ENCODE results near the gene PAPOLG.

The PAPOLG gene

GRCh38 chr2:60739156-60739555 lies 16.9 kb upstream of the PAPOLG start:
- no peaks in the 10 kb centered on the region for H3K36me3 ChIP-seq (ENCODE audit: insufficient read depth, low read length)
- no peaks in the 10 kb centered on the region for H3K9me3 ChIP-seq (replicated peaks; ENCODE audit: low read length)
- no peak overlapping the region for H3K4me3 ChIP-seq (ENCODE audit: low read length)
- no peaks in the 10 kb centered on the region for H3K4me1 ChIP-seq (ENCODE audit: control insufficient read depth, insufficient read depth, low read length)
- H3K9ac ChIP-seq (ENCODE audit: low read depth, low read length) = no peak overlapping the region
- H3K27me3 ChIP-seq (ENCODE audit: control insufficient read depth, insufficient read depth, low read length) = peaks cover 15% of the 10 kb centered on the region
- no peak overlapping the region for H3K4me2 ChIP-seq (ENCODE audit: low read length)

GRCh38 chr2:60741576-60741975 lies 14.5 kb upstream of the PAPOLG start:
- Histone ChIP-seq H3K4me2 (ENCODE audit: low read length) (no peak overlapping the region), H3K4me1 (ENCODE audit: control insufficient read depth, insufficient read depth, low read length) (peaks cover 13% of the 10 kb centered on the region), H3K27me3 (ENCODE audit: control insufficient read depth, insufficient read depth, low read length) (peaks cover 3% of the 10 kb centered on the region), H3K36me3 (ENCODE audit: insufficient read depth, low read length) (no peaks in the 10 kb centered on the region), H3K9me3 (replicated peaks; ENCODE audit: low read length) (no peaks in the 10 kb centered on the region), H3K9ac (ENCODE audit: low read depth, low read length) (no peak overlapping the region), H3K4me3 (ENCODE audit: low read length) (no peak overlapping the region)

- H3K4me2 ChIP-seq (ENCODE audit: low read length) = no peak overlapping the region
- H3K27me3 ChIP-seq (ENCODE audit: control insufficient read depth, insufficient read depth, low read length) = peaks cover 3% of the 10 kb centered on the region
- no peak overlapping the region for H3K9ac ChIP-seq (ENCODE audit: low read depth, low read length)
- H3K9me3 ChIP-seq (replicated peaks; ENCODE audit: low read length) = no peaks in the 10 kb centered on the region
- no peak overlapping the region for H3K4me3 ChIP-seq (ENCODE audit: low read length)
- H3K36me3 ChIP-seq (ENCODE audit: insufficient read depth, low read length) = no peaks in the 10 kb centered on the region
- H3K4me1 ChIP-seq (ENCODE audit: control insufficient read depth, insufficient read depth, low read length) = peaks cover 14% of the 10 kb centered on the region
These were observed 13.6 kb upstream of the PAPOLG start for GRCh38 chr2:60742419-60742818.

GRCh38 chr2:60745330-60745729 lies 10.7 kb upstream of the PAPOLG start:
- Histone ChIP-seq H3K9me3 (replicated peaks; ENCODE audit: low read length) (no peaks in the 10 kb centered on the region), H3K4me3 (ENCODE audit: low read length) (peak overlapping the region; percentile 1), H3K4me2 (ENCODE audit: low read length) (peak overlapping the region; percentile 10), H3K36me3 (ENCODE audit: insufficient read depth, low read length) (no peaks in the 10 kb centered on the region), H3K9ac (ENCODE audit: low read depth, low read length) (no peak overlapping the region), H3K27me3 (ENCODE audit: control insufficient read depth, insufficient read depth, low read length) (no peaks in the 10 kb centered on the region), H3K4me1 (ENCODE audit: control insufficient read depth, insufficient read depth, low read length) (peaks cover 14% of the 10 kb centered on the region)

- Histone ChIP-seq H3K9me3 (replicated peaks; ENCODE audit: low read length) (no peaks in the 10 kb centered on the region), H3K4me3 (ENCODE audit: low read length) (peak overlapping the region; percentile 1), H3K27me3 (ENCODE audit: control insufficient read depth, insufficient read depth, low read length) (no peaks in the 10 kb centered on the region), H3K9ac (ENCODE audit: low read depth, low read length) (no peak overlapping the region), H3K4me1 (ENCODE audit: control insufficient read depth, insufficient read depth, low read length) (peaks cover 14% of the 10 kb centered on the region), H3K4me2 (ENCODE audit: low read length) (peak overlapping the region; percentile 10), H3K36me3 (ENCODE audit: insufficient read depth, low read length) (no peaks in the 10 kb centered on the region)
These were observed 10.3 kb upstream of the PAPOLG start for GRCh38 chr2:60745761-60746160.

GRCh38 chr2:60746318-60746717 lies 9.8 kb upstream of the PAPOLG start:
- Histone ChIP-seq H3K9me3 (replicated peaks; ENCODE audit: low read length) (no peaks in the 10 kb centered on the region), H3K9ac (ENCODE audit: low read depth, low read length) (no peak overlapping the region), H3K4me1 (ENCODE audit: control insufficient read depth, insufficient read depth, low read length) (peaks cover 14% of the 10 kb centered on the region), H3K36me3 (ENCODE audit: insufficient read depth, low read length) (no peaks in the 10 kb centered on the region), H3K27me3 (ENCODE audit: control insufficient read depth, insufficient read depth, low read length) (no peaks in the 10 kb centered on the region), H3K4me2 (ENCODE audit: low read length) (peak overlapping the region; percentile 10), H3K4me3 (ENCODE audit: low read length) (no peak overlapping the region)

- Histone ChIP-seq H3K4me2 (ENCODE audit: low read length) (no peak overlapping the region), H3K36me3 (ENCODE audit: insufficient read depth, low read length) (peaks cover 26% of the 10 kb centered on the region), H3K4me3 (ENCODE audit: low read length) (no peak overlapping the region)
These were observed 3.6 kb downstream of the PAPOLG start for GRCh38 chr2:60759654-60760053.

GRCh38 chr2:60764736-60765534 lies 8.9 kb downstream of the PAPOLG start:
- Histone ChIP-seq H3K4me3 (ENCODE audit: low read length) (no peak overlapping the region), H3K9me3 (replicated peaks; ENCODE audit: low read length) (no peaks in the 10 kb centered on the region), H3K9ac (ENCODE audit: low read depth, low read length) (no peak overlapping the region), H3K4me2 (ENCODE audit: low read length) (no peak overlapping the region), H3K36me3 (ENCODE audit: insufficient read depth, low read length) (peaks cover 44% of the 10 kb centered on the region), H3K4me1 (ENCODE audit: control insufficient read depth, insufficient read depth, low read length) (peaks cover 4% of the 10 kb centered on the region), H3K27me3 (ENCODE audit: control insufficient read depth, insufficient read depth, low read length) (no peaks in the 10 kb centered on the region)

More at GRCh38 chr2:60759654-60760053, 3.6 kb downstream of the PAPOLG start:
- no peak overlapping the region for H3K9ac ChIP-seq (ENCODE audit: low read depth, low read length)
- H3K4me1 ChIP-seq (ENCODE audit: control insufficient read depth, insufficient read depth, low read length) = peaks cover 5% of the 10 kb centered on the region
- no peaks in the 10 kb centered on the region for H3K27me3 ChIP-seq (ENCODE audit: control insufficient read depth, insufficient read depth, low read length)
- no peaks in the 10 kb centered on the region for H3K9me3 ChIP-seq (replicated peaks; ENCODE audit: low read length)

- Histone ChIP-seq H3K4me3 (ENCODE audit: low read length) (no peak overlapping the region), H3K36me3 (ENCODE audit: insufficient read depth, low read length) (peaks cover 44% of the 10 kb centered on the region), H3K9ac (ENCODE audit: low read depth, low read length) (no peak overlapping the region), H3K4me1 (ENCODE audit: control insufficient read depth, insufficient read depth, low read length) (peaks cover 4% of the 10 kb centered on the region), H3K4me2 (ENCODE audit: low read length) (no peak overlapping the region), H3K9me3 (replicated peaks; ENCODE audit: low read length) (no peaks in the 10 kb centered on the region), H3K27me3 (ENCODE audit: control insufficient read depth, insufficient read depth, low read length) (no peaks in the 10 kb centered on the region)
These were observed 10.2 kb downstream of the PAPOLG start for GRCh38 chr2:60766283-60766682.

- H3K4me2 ChIP-seq (ENCODE audit: low read length) = no peak overlapping the region
- H3K4me3 ChIP-seq (ENCODE audit: low read length) = no peak overlapping the region
- H3K4me1 ChIP-seq (ENCODE audit: control insufficient read depth, insufficient read depth, low read length) = no peaks in the 10 kb centered on the region
- H3K9me3 ChIP-seq (replicated peaks; ENCODE audit: low read length) = no peaks in the 10 kb centered on the region
- peaks cover 47% of the 10 kb centered on the region for H3K36me3 ChIP-seq (ENCODE audit: insufficient read depth, low read length)
- H3K9ac ChIP-seq (ENCODE audit: low read depth, low read length) = no peak overlapping the region
- no peaks in the 10 kb centered on the region for H3K27me3 ChIP-seq (ENCODE audit: control insufficient read depth, insufficient read depth, low read length)
These were observed 15.4 kb downstream of the PAPOLG start for GRCh38 chr2:60771508-60771907.

GRCh38 chr2:60775048-60775639 lies 19.1 kb downstream of the PAPOLG start:
- Histone ChIP-seq H3K9me3 (replicated peaks; ENCODE audit: low read length) (no peaks in the 10 kb centered on the region), H3K36me3 (ENCODE audit: insufficient read depth, low read length) (peaks cover 56% of the 10 kb centered on the region), H3K4me3 (ENCODE audit: low read length) (no peak overlapping the region), H3K4me1 (ENCODE audit: control insufficient read depth, insufficient read depth, low read length) (no peaks in the 10 kb centered on the region), H3K9ac (ENCODE audit: low read depth, low read length) (no peak overlapping the region), H3K27me3 (ENCODE audit: control insufficient read depth, insufficient read depth, low read length) (no peaks in the 10 kb centered on the region), H3K4me2 (ENCODE audit: low read length) (no peak overlapping the region)

- Histone ChIP-seq H3K36me3 (ENCODE audit: insufficient read depth, low read length) (peaks cover 45% of the 10 kb centered on the region), H3K27me3 (ENCODE audit: control insufficient read depth, insufficient read depth, low read length) (no peaks in the 10 kb centered on the region)
These were observed 22.3 kb downstream of the PAPOLG start for GRCh38 chr2:60778352-60778751.

More at GRCh38 chr2:60778352-60778751, 22.3 kb downstream of the PAPOLG start:
- Histone ChIP-seq H3K4me2 (ENCODE audit: low read length) (no peak overlapping the region), H3K9ac (ENCODE audit: low read depth, low read length) (no peak overlapping the region), H3K4me1 (ENCODE audit: control insufficient read depth, insufficient read depth, low read length) (no peaks in the 10 kb centered on the region), H3K9me3 (replicated peaks; ENCODE audit: low read length) (no peaks in the 10 kb centered on the region), H3K4me3 (ENCODE audit: low read length) (no peak overlapping the region)

All from skeletal muscle satellite cell (primary cell).